RCC 7860 (cell line): ENCODE measurements around the gene ZFP36.

ENCODE experiments used
- DNase-seq: peaks from one replicate; pipeline ENCODE4 v3.0.0-alpha.2; 2015; ENCODE audit warnings: low spot score
- FAIRE-seq: peaks from 2 replicates; lab custom pipeline; 2012; peaks lifted over from hg19 to GRCh38; lab: Jason Lieb, UNC

The ZFP36 gene

GRCh38 chr19:39415111-39416046 is 8.7 kb downstream of the ZFP36 start:
- DNase-seq (no peak), FAIRE-seq (no peak)

GRCh38 chr19:39416152-39417120 is 9.8 kb downstream of the ZFP36 start:
- FAIRE-seq: no peak
- no peak for DNase-seq

GRCh38 chr19:39417463-39418181 is 11.0 kb downstream of the ZFP36 start:
- no peak for DNase-seq
- no peak for FAIRE-seq

GRCh38 chr19:39419003-39419402 is 12.4 kb downstream of the ZFP36 start:
- DNase-seq (no peak), FAIRE-seq (no peak)

- DNase-seq (no peak), FAIRE-seq (no peak)
Measured at GRCh38 chr19:39420769-39421168, 14.1 kb downstream of the ZFP36 start.

GRCh38 chr19:39422020-39422419 is 15.4 kb downstream of the ZFP36 start:
- FAIRE-seq (no peak), DNase-seq (no peak)

GRCh38 chr19:39423258-39424086 is 16.8 kb downstream of the ZFP36 start:
- FAIRE-seq: no peak
- DNase-seq: no peak

- FAIRE-seq (no peak), DNase-seq (no peak)
Measured at GRCh38 chr19:39424934-39425333, 18.3 kb downstream of the ZFP36 start.

GRCh38 chr19:39425744-39426143 is 19.1 kb downstream of the ZFP36 start:
- DNase-seq (no peak), FAIRE-seq (no peak)

GRCh38 chr19:39426170-39426569 is 19.5 kb downstream of the ZFP36 start:
- DNase-seq (no peak), FAIRE-seq (no peak)

GRCh38 chr19:39427707-39428106 is 21.1 kb downstream of the ZFP36 start:
- no peak for FAIRE-seq

GRCh38 chr19:39428283-39429112 is 21.9 kb downstream of the ZFP36 start:
- FAIRE-seq (no peak), DNase-seq (peak; percentile 56)

More at GRCh38 chr19:39427707-39428106, 21.1 kb downstream of the ZFP36 start:
- DNase-seq: no peak

GRCh38 chr19:39430675-39431593 is 24.3 kb downstream of the ZFP36 start:
- peak; percentile 71 for FAIRE-seq
- DNase-seq: peak; percentile 86

- FAIRE-seq: no peak
- DNase-seq: no peak
Measured at GRCh38 chr19:39432677-39433025, 26.0 kb downstream of the ZFP36 start.

- DNase-seq (no peak), FAIRE-seq (no peak)
Measured at GRCh38 chr19:39433480-39434079, 26.9 kb downstream of the ZFP36 start.

GRCh38 chr19:39434123-39435076 is 27.8 kb downstream of the ZFP36 start:
- DNase-seq: peak; percentile 23

More at GRCh38 chr19:39434123-39435076, 27.8 kb downstream of the ZFP36 start:
- FAIRE-seq: no peak
